Measurements from ENCODE around the gene OGFOD3. TPM values are rescaled to one million over a fixed set of nuclear protein-coding genes. Genes with fewer than 3 reads are reported as not detected.

Gene OGFOD3
- total RNA-seq, 1 donor from 2014 or later: 15.9 TPM

GRCh38 chr17:82345151-82345976, 73.0 kb downstream of the OGFOD3 start:
- FAIRE-seq (no peak), DNase-seq (ENCODE audit: low spot score in 2 of 2) (no peak)

GRCh38 chr17:82344175-82344907, 74.0 kb downstream of the OGFOD3 start:
- FAIRE-seq: no peak
- no peak for DNase-seq (ENCODE audit: low spot score in 2 of 2)

GRCh38 chr17:82343560-82343959, 74.8 kb downstream of the OGFOD3 start:
- no peak for DNase-seq (ENCODE audit: low spot score in 2 of 2)
- FAIRE-seq: no peak

- DNase-seq (ENCODE audit: low spot score in 2 of 2) (no peak), FAIRE-seq (no peak)
Measured at GRCh38 chr17:82342361-82343079, 75.9 kb downstream of the OGFOD3 start.

- no peak for DNase-seq (ENCODE audit: low spot score in 2 of 2)
- no peak for FAIRE-seq
Measured at GRCh38 chr17:82339634-82340580, 78.5 kb downstream of the OGFOD3 start.

Small RNAs within 50 kb of the gene (small RNA-seq; reads per million reads assigned to genes)
- gene RF00019: not detected

Other genes starting within 250 kb of the OGFOD3 start
- 17.1 TPM for gene CCDC57, start 205.7 kb downstream of the OGFOD3 start, total RNA-seq
- 2.0 TPM for gene SLC16A3, start 189.5 kb downstream of the OGFOD3 start, total RNA-seq
- gene CSNK1D, start 144.9 kb downstream of the OGFOD3 start, total RNA-seq: 22.8 TPM
- gene CD7, start 101.0 kb downstream of the OGFOD3 start, total RNA-seq: not detected
- 4.9 TPM for gene SECTM1, start 84.8 kb downstream of the OGFOD3 start, total RNA-seq
- not detected for gene TEX19, start 59.3 kb downstream of the OGFOD3 start, total RNA-seq
- gene UTS2R, start 46.8 kb downstream of the OGFOD3 start, total RNA-seq: not detected
- 14.3 TPM for gene HEXD, start 239 bp downstream of the OGFOD3 start, total RNA-seq
- 19.2 TPM for gene CYBC1, start 32.2 kb upstream of the OGFOD3 start, total RNA-seq
- 42.8 TPM for gene NARF, start 40.2 kb upstream of the OGFOD3 start, total RNA-seq
- gene FOXK2, start 101.1 kb upstream of the OGFOD3 start, total RNA-seq: 40.8 TPM
- gene WDR45B, start 229.9 kb upstream of the OGFOD3 start, total RNA-seq: 45.2 TPM